HL-60 (cell line): Measurements from ENCODE around the gene RNASE4.

ENCODE experiments used
- DNase-seq, 2 experiments: peaks; one replicate each; pipeline ENCODE4 v3.0.0-alpha.2; 2010 to 2020; ENCODE audit warnings: low read depth in 1 of 2, low spot score in 1 of 2
- H3K27ac ChIP-seq: fragments of 250-450 bp; sonication (Bioruptor Pico); replicated peaks from 2 replicates; pipeline ENCODE4 v1.5.1; 2020; ENCODE audit warnings: mild to moderate bottlenecking, moderate library complexity
- H3K27me3 ChIP-seq: fragments of 250-450 bp; sonication (Bioruptor Pico); 2 replicates; pipeline ENCODE4 v1.5.1; 2021; ENCODE audit warnings: mild to moderate bottlenecking, moderate library complexity; ENCODE audit not compliant: insufficient read depth, poor library complexity, severe bottlenecking
- H3K4me3 ChIP-seq: replicated peaks from 2 replicates; pipeline ENCODE4 v1.5.1; 2011; ENCODE audit warnings: mild to moderate bottlenecking, control low read depth, low read length; ENCODE audit not compliant: insufficient read depth
- GABPA ChIP-seq: IDR thresholded peaks from 2 replicates; pipeline ENCODE4 v1.6.1; 2012; ENCODE audit warnings: low read depth
- POLR2AphosphoS5 ChIP-seq: IDR thresholded peaks from 2 replicates; pipeline ENCODE4 v1.6.1; 2012; ENCODE audit warnings: low read depth
- REST ChIP-seq: IDR thresholded peaks from 2 replicates; pipeline ENCODE4 v1.6.1; 2012; ENCODE audit warnings: low read depth; ENCODE audit not compliant: insufficient replicate concordance
- SPI1 ChIP-seq: IDR thresholded peaks from 2 replicates; pipeline ENCODE4 v1.6.1; 2012; ENCODE audit warnings: low read depth, mild to moderate bottlenecking, borderline replicate concordance
- TF ChIP-seq, protein P1 (sequence below): IDR thresholded peaks from one replicate; pipeline ENCODE4 v1.5.1; 2011; ENCODE audit warnings: low read length, control low read depth, inconsistent platforms; ENCODE audit not compliant: insufficient read depth

The RNASE4 gene

DNA sequence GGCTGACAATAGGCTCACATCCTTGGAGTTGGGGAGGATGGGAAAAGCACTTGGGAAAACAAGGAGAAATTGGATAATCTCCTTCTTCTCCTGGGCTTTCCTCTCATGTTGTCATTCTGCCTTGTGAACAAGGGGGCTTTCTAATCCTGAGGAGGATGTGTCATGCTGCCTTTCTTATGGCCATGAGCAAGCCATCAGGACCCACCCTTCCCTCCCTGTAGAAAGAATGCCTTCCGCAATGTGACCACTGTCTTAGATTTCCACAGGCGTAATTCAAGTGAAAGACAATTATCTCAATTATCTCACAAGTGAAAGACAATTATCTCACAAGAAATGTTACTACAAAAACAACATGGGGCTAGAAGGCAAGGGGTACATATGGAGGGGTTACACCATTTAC lies 39.8 kb upstream of the RNASE4 start:
- TF ChIP-seq, protein P1, sequence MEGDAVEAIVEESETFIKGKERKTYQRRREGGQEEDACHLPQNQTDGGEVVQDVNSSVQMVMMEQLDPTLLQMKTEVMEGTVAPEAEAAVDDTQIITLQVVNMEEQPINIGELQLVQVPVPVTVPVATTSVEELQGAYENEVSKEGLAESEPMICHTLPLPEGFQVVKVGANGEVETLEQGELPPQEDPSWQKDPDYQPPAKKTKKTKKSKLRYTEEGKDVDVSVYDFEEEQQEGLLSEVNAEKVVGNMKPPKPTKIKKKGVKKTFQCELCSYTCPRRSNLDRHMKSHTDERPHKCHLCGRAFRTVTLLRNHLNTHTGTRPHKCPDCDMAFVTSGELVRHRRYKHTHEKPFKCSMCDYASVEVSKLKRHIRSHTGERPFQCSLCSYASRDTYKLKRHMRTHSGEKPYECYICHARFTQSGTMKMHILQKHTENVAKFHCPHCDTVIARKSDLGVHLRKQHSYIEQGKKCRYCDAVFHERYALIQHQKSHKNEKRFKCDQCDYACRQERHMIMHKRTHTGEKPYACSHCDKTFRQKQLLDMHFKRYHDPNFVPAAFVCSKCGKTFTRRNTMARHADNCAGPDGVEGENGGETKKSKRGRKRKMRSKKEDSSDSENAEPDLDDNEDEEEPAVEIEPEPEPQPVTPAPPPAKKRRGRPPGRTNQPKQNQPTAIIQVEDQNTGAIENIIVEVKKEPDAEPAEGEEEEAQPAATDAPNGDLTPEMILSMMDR: no peak
- TF ChIP-seq SPI1 (no peak), REST (no peak), POLR2AphosphoS5 (no peak), GABPA (no peak)
- H3K4me3 ChIP-seq: no peak overlapping the region
- no peak overlapping the region for H3K27ac ChIP-seq
- DNase-seq: no peak
- H3K27me3 ChIP-seq: peaks cover 8% of the 10 kb centered on the region

DNA sequence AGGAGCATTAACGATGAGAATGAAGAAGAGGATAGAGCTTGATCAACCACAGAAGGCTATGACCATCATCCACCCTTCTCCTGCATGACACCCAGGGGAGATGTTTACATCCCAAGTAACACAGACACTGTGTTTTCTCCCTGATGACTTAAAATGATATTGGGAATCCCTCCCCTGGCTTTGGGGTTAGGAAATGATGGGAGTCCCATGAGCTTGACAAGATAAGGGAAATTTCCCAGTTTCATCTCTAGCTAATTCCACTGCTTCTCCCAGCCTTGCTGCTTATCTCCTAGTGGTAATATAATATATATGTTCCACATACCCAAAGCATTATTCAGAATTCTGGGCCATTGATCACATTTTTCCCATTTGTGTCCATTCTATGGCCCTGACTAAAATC lies 38.9 kb upstream of the RNASE4 start:
- Histone ChIP-seq H3K27ac (no peak overlapping the region), H3K27me3 (peaks cover 8% of the 10 kb centered on the region), H3K4me3 (no peak overlapping the region)
- TF ChIP-seq, protein P1: no peak
- TF ChIP-seq REST: no peak
- TF ChIP-seq SPI1: no peak
- DNase-seq: no peak

GRCh38 chr14:20652996-20653975 lies 31.1 kb upstream of the RNASE4 start:
- Histone ChIP-seq H3K27me3 (peaks cover 30% of the 10 kb centered on the region), H3K27ac (no peak overlapping the region), H3K4me3 (no peak overlapping the region)
- TF ChIP-seq GABPA (no peak), POLR2AphosphoS5 (no peak), SPI1 (no peak)
- TF ChIP-seq, protein P1: no peak
- peak in 1 of 2 experiments; percentile 46 for DNase-seq
